Measurements from ENCODE around the gene ZHX3.

Gene ZHX3

DNA sequence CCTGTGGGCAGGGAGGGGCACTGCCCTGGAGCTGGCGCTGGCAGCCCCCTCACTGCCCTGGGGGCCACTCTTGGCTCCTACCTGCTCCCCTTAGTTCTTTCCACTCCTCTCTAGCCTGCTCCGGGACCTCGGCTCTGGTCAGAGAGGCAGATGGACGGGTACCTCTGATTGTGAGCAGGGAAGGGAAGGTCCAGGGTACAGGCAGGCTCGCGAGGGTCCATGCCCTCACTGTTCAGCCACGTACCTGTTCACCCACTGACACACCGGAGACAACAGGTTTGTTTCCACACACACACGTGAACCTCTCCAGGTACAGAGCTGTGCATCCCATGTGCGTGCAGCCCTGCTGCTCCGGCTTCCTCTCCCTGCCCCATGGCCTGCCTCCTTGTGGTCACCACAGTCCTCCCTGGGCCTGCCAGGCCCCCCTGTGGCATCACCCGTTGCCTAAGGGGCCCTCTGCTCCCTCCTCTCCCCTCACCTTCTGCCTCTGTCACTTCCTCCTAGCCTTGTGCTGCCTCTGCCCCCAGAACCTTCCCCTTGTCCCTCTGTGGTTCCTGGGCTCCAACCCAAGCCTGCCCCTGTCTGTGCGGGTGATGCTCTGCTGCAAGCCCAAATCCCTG lies 46.8 kb upstream of the ZHX3 start:
- Histone ChIP-seq H3K4ac (ENCODE audit: low read depth, low read length) (no peak overlapping the region), H2BK120ac (ENCODE audit: low read depth, low read length) (no peak overlapping the region), H3K23ac (ENCODE audit: low read length) (no peak overlapping the region), H4K8ac (ENCODE audit: low read depth, low read length) (no peak overlapping the region), H3K4me2 (ENCODE audit: low read length) (no peak overlapping the region), H3K27me3 (ENCODE audit: insufficient read depth, low read length, poor library complexity) (peaks cover 10% of the 10 kb centered on the region), H3K79me2 (ENCODE audit: control insufficient read depth, insufficient read depth, low read length) (no peaks in the 10 kb centered on the region), H3K79me1 (ENCODE audit: low read length) (no peaks in the 10 kb centered on the region), H3K18ac (ENCODE audit: low read length) (no peak overlapping the region), H2AK5ac (ENCODE audit: low read length) (no peak overlapping the region), H2BK5ac (ENCODE audit: low read length) (no peak overlapping the region), H3K4me1 (ENCODE audit: control insufficient read depth, low read depth, low read length) (no peaks in the 10 kb centered on the region), H3K36me3 (ENCODE audit: control insufficient read depth, insufficient read depth, low read length) (no peaks in the 10 kb centered on the region), H4K5ac (ENCODE audit: low read length) (no peak overlapping the region), H3K56ac (ENCODE audit: low read length) (no peak overlapping the region), H2BK15ac (replicated peaks; ENCODE audit: low read depth) (no peak overlapping the region), H3K4me3 (ENCODE audit: low read length) (no peak overlapping the region), H3K9ac (ENCODE audit: low read length) (no peak overlapping the region), H3K27ac (ENCODE audit: low read depth, low read length) (no peak overlapping the region)
- no CpG with 5 or more reads among the region's 13 CpGs for WGBS (ENCODE audit: extremely low coverage, insufficient coverage, low lambda C conversion rate)
- DNase-seq = no peak

DNA sequence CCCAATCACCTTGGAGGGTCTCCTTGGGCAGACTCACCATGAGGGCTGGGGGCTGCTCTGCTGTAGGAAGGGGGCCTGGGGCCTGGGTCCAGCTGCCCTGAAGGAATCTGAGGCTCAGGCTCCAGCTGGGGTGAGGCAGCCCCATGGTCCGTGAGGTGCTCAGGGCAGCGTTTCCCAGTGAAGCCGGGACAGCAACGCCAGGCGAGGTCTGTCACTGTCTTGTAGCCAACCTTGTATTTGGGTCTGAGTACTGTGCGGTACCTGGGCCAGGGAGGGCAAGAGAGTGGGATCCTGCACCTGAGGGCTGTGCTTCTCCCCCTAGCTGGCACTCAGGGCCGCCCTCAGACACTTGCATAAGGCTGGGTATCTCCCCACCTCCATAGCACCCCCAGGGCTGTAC lies 46.1 kb upstream of the ZHX3 start:
- Histone ChIP-seq H3K79me1 (ENCODE audit: low read length) (no peaks in the 10 kb centered on the region), H3K36me3 (ENCODE audit: control insufficient read depth, insufficient read depth, low read length) (no peaks in the 10 kb centered on the region), H4K5ac (ENCODE audit: low read length) (no peak overlapping the region), H3K4me3 (ENCODE audit: low read length) (no peak overlapping the region), H3K18ac (ENCODE audit: low read length) (no peak overlapping the region), H2BK15ac (replicated peaks; ENCODE audit: low read depth) (no peak overlapping the region), H3K79me2 (ENCODE audit: control insufficient read depth, insufficient read depth, low read length) (no peaks in the 10 kb centered on the region), H3K56ac (ENCODE audit: low read length) (no peak overlapping the region), H3K4me2 (ENCODE audit: low read length) (no peak overlapping the region), H2BK120ac (ENCODE audit: low read depth, low read length) (no peak overlapping the region), H3K9ac (ENCODE audit: low read length) (no peak overlapping the region), H2AK5ac (ENCODE audit: low read length) (no peak overlapping the region), H3K23ac (ENCODE audit: low read length) (no peak overlapping the region), H3K4me1 (ENCODE audit: control insufficient read depth, low read depth, low read length) (no peaks in the 10 kb centered on the region), H4K8ac (ENCODE audit: low read depth, low read length) (no peak overlapping the region), H3K27ac (ENCODE audit: low read depth, low read length) (no peak overlapping the region), H2BK5ac (ENCODE audit: low read length) (no peak overlapping the region), H3K4ac (ENCODE audit: low read depth, low read length) (no peak overlapping the region), H3K27me3 (ENCODE audit: insufficient read depth, low read length, poor library complexity) (peaks cover 10% of the 10 kb centered on the region)
- DNase-seq = no peak
- no CpG with 5 or more reads among the region's 7 CpGs for WGBS (ENCODE audit: extremely low coverage, insufficient coverage, low lambda C conversion rate)

DNA sequence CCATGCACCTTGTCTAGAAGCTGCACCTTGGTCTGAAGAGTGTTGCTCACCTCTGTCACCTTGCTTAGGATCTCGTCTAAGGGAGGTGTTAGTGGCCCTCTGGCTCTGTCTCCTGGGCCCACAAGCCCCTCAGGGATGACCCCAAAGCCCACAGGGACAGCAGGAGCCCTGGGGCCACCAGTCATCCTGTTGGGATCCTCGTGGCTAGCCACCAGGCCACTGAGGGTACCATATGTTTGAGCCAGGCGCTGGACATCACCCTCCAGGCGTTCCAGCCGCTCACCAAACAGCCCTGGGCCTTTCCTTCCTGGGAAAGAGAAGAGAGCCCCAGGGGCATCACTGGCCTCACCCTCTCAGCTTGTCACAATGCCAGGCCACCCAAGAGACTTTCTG lies 45.2 kb upstream of the ZHX3 start:
- WGBS (ENCODE audit: extremely low coverage, insufficient coverage, low lambda C conversion rate) = no CpG with 5 or more reads among the region's 5 CpGs

DNA sequence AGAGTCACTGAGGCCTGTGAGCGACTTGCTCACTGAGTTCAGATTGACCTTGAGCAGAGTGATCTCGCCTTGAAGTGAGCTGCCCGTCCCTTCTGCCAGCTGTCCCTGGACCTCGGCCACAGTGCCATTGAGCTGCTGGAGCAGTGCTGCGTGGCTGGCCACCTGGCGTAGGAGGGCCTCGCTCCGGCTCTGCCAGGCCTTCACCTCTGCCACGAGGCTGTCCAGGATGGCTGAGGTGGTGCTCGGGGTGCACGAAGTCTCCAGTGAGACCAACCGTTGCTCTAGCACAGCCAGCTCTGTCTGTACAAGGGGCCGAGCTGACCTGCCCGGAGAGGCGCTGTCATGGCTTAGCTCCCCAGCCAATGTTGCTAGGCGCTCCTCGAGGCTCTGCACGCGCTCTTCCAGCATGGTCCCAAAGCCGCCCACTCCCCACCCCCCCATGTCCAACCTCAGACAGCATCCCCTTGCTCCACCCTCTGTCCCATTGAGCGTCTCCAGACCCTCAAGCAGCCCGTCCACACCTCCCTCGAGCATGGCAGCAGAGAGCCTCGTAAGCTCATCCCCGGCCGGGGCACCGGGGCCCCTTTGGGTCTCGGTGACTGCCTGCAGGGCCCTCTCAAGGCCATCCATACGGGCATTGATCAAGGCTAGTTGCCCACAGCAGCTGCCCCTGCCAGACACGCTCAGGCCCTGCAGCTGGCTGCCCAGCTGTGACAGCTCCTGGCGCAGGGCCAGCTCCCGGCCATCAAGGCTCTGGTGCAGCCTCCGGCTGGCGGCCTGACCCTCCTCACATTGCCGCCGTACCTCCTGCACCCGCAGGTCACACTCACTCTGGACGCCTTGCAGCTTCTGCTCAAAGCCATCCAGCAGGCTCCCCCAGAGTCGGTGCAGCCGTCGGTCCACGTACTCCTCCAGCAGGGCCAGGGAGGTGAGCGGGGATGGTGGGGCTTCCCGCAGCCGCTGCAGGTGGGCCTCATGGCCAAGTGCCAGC lies 44.5 kb upstream of the ZHX3 start:
- Histone ChIP-seq H3K27me3 (ENCODE audit: insufficient read depth, low read length, poor library complexity) (peaks cover 10% of the 10 kb centered on the region), H3K23ac (ENCODE audit: low read length) (no peak overlapping the region), H3K18ac (ENCODE audit: low read length) (no peak overlapping the region), H4K5ac (ENCODE audit: low read length) (no peak overlapping the region), H3K79me2 (ENCODE audit: control insufficient read depth, insufficient read depth, low read length) (no peaks in the 10 kb centered on the region), H2BK5ac (ENCODE audit: low read length) (no peak overlapping the region), H2AK5ac (ENCODE audit: low read length) (no peak overlapping the region), H3K27ac (ENCODE audit: low read depth, low read length) (no peak overlapping the region), H3K4me2 (ENCODE audit: low read length) (no peak overlapping the region), H3K56ac (ENCODE audit: low read length) (no peak overlapping the region), H3K36me3 (ENCODE audit: control insufficient read depth, insufficient read depth, low read length) (no peaks in the 10 kb centered on the region), H3K4me1 (ENCODE audit: control insufficient read depth, low read depth, low read length) (no peaks in the 10 kb centered on the region), H3K4ac (ENCODE audit: low read depth, low read length) (no peak overlapping the region), H4K8ac (ENCODE audit: low read depth, low read length) (no peak overlapping the region), H2BK15ac (replicated peaks; ENCODE audit: low read depth) (no peak overlapping the region), H3K4me3 (ENCODE audit: low read length) (no peak overlapping the region), H3K9ac (ENCODE audit: low read length) (no peak overlapping the region), H3K79me1 (ENCODE audit: low read length) (no peaks in the 10 kb centered on the region), H2BK120ac (ENCODE audit: low read depth, low read length) (no peak overlapping the region)
- DNase-seq = no peak
- WGBS (ENCODE audit: extremely low coverage, insufficient coverage, low lambda C conversion rate) = no CpG with 5 or more reads among the region's 45 CpGs

More for the DNA sequence above, 45.2 kb upstream of the ZHX3 start:
- H3K4me3 ChIP-seq (ENCODE audit: low read length) = no peak overlapping the region
- no peak overlapping the region for H3K18ac ChIP-seq (ENCODE audit: low read length)
- H3K27ac ChIP-seq (ENCODE audit: low read depth, low read length) = no peak overlapping the region
- no peak overlapping the region for H2BK120ac ChIP-seq (ENCODE audit: low read depth, low read length)
- H3K23ac ChIP-seq (ENCODE audit: low read length) = no peak overlapping the region
- no peak overlapping the region for H4K5ac ChIP-seq (ENCODE audit: low read length)
- peaks cover 10% of the 10 kb centered on the region for H3K27me3 ChIP-seq (ENCODE audit: insufficient read depth, low read length, poor library complexity)
- H2AK5ac ChIP-seq (ENCODE audit: low read length) = no peak overlapping the region
- H3K56ac ChIP-seq (ENCODE audit: low read length) = no peak overlapping the region
- no peaks in the 10 kb centered on the region for H3K4me1 ChIP-seq (ENCODE audit: control insufficient read depth, low read depth, low read length)
- H2BK5ac ChIP-seq (ENCODE audit: low read length) = no peak overlapping the region
- no peak overlapping the region for H3K4me2 ChIP-seq (ENCODE audit: low read length)
- no peak overlapping the region for H3K9ac ChIP-seq (ENCODE audit: low read length)
- H3K79me2 ChIP-seq (ENCODE audit: control insufficient read depth, insufficient read depth, low read length) = no peaks in the 10 kb centered on the region
- no peaks in the 10 kb centered on the region for H3K79me1 ChIP-seq (ENCODE audit: low read length)
- no peak for DNase-seq
- H3K4ac ChIP-seq (ENCODE audit: low read depth, low read length) = no peak overlapping the region
- no peak overlapping the region for H2BK15ac ChIP-seq (replicated peaks; ENCODE audit: low read depth)
- H3K36me3 ChIP-seq (ENCODE audit: control insufficient read depth, insufficient read depth, low read length) = no peaks in the 10 kb centered on the region
- no peak overlapping the region for H4K8ac ChIP-seq (ENCODE audit: low read depth, low read length)

DNA sequence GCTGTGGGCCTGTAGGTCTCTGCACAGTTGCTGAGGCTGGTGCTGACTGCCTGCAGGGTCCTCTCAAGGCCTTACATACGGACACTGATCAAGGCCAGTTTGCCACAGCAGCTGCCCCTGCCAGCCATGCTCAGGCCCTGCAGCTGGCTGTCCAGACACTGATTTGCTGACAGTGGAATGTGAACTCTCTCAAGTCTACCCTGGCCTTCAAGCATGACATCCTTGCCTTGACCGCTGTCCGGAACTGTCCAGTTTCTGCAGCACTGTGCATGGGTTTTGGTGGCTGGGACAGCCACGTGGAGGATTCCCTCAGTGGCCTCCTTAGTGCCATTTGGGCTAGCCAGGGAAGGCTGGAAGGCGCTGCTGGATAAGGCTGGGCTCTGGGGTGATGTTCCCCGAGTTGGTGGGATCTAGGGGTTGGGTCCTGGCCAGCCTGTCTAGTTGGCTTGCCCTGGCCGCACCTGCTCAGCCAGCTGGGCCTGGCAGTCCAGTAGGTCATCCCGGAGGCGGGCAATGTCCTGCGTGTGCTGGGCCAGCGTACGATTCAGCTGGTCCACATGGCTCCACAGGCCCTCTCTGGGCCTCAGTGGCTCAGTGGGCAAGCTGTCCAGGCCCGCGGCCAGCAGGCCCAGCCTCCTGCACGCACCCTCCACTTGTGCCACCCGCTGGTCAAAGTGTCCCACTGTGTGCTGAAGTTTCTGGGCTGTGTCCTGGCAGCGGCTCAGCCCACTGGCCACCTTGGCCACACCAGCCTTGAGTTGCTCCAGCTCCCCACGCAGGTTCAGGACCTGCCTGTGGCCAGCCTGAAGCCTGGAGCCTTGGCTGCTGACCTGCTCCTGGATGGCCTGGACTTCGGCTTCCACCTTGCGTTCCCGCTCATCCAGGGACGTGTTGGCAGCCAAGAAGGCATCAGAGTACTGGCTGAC lies 43.6 kb upstream of the ZHX3 start:
- Histone ChIP-seq H4K5ac (ENCODE audit: low read length) (no peak overlapping the region), H2BK120ac (ENCODE audit: low read depth, low read length) (no peak overlapping the region), H3K4me2 (ENCODE audit: low read length) (no peak overlapping the region), H3K4ac (ENCODE audit: low read depth, low read length) (no peak overlapping the region), H3K36me3 (ENCODE audit: control insufficient read depth, insufficient read depth, low read length) (no peaks in the 10 kb centered on the region), H3K18ac (ENCODE audit: low read length) (no peak overlapping the region), H3K27me3 (ENCODE audit: insufficient read depth, low read length, poor library complexity) (peaks cover 8% of the 10 kb centered on the region), H3K56ac (ENCODE audit: low read length) (no peak overlapping the region), H3K23ac (ENCODE audit: low read length) (no peak overlapping the region), H3K27ac (ENCODE audit: low read depth, low read length) (no peak overlapping the region), H3K79me2 (ENCODE audit: control insufficient read depth, insufficient read depth, low read length) (no peaks in the 10 kb centered on the region), H2AK5ac (ENCODE audit: low read length) (no peak overlapping the region), H4K8ac (ENCODE audit: low read depth, low read length) (no peak overlapping the region), H2BK5ac (ENCODE audit: low read length) (no peak overlapping the region), H3K4me3 (ENCODE audit: low read length) (no peak overlapping the region), H3K79me1 (ENCODE audit: low read length) (no peaks in the 10 kb centered on the region), H2BK15ac (replicated peaks; ENCODE audit: low read depth) (no peak overlapping the region), H3K4me1 (ENCODE audit: control insufficient read depth, low read depth, low read length) (no peaks in the 10 kb centered on the region), H3K9ac (ENCODE audit: low read length) (no peak overlapping the region)
- no peak for DNase-seq
- no CpG with 5 or more reads among the region's 22 CpGs for WGBS (ENCODE audit: extremely low coverage, insufficient coverage, low lambda C conversion rate)
